Tongue (tissue), 2 donors: ENCODE data around the gene PCLO. TPM values are rescaled to one million over a fixed set of nuclear protein-coding genes. Genes with fewer than 3 reads are reported as not detected.

Experiments
- DNase-seq: peaks from one replicate; pipeline ENCODE4 v3.0.0-alpha.2; 2015
- total RNA-seq: library from RNA; depleted of rRNA; stranded (reverse); fragments of >200 nt; gene quantifications from one replicate; pipeline ENCODE4 v1.2.3, GENCODE V29; 2014

The PCLO gene
- total RNA-seq, 1 donor from 2014 or later, result 2.7 TPM

DNA sequence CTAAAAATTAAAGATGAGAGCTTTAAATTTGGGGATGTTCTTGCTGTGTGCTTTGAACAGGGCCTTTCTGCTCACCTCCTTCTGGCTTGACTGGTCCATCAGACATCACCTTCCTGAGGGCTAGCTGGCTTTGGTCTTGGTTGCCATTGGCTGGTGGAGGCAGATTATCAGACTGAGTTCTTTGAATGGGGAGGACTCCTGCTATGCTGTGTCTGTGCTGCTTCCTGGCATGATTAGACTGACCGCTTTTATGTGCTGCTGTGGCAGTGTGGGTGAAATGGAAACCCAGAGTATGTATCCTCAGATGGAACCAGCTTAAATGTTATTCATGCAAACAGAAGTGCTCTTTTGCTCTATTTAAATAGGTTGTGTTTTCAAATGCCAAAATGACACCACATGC, 341.6 kb downstream of the PCLO start:
- DNase-seq, result no peak

GRCh38 chr7:82818171-82818570, 344.5 kb downstream of the PCLO start:
- DNase-seq, result no peak

- DNase-seq, result no peak
Observed at GRCh38 chr7:82816272-82816671, 346.4 kb downstream of the PCLO start.

DNA sequence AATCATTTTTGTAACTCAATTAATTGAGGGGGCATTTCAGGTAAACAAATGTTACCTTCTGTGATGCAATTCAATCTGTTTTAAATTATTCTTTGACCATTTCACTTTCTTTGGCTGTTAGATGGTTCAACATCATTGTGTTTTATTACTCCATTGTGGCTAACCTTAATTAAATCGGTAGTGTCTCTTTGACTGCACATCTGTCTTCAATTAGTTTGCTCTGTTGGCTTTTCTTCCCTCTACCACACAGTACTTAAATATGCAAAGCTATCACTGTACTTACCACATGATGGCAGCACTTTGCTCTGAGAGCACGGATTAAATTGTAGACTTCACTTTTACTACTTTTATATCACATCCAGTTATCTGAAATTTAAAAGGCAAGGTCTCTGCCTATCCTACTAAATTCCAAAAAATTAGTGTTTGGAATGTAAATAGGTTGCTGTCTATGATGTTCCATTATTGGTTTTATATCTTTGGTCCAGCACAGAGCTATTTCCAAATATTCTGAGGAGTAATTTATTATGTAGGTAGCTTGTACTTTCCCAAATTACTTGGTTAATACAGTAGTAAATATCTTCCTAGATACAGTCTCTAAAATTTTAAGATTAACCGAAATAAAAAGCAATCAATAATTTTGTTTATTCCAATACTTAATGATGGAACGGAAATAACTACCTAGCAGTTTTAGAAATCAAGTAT, 352.0 kb downstream of the PCLO start:
- peak; percentile 67 for DNase-seq

GRCh38 chr7:82808633-82809032, 354.1 kb downstream of the PCLO start:
- no peak for DNase-seq

GRCh38 chr7:82805527-82805960, 357.1 kb downstream of the PCLO start:
- peak; percentile 9 for DNase-seq

- DNase-seq, result no peak
Observed at GRCh38 chr7:82803411-82803810, 359.3 kb downstream of the PCLO start.

DNA sequence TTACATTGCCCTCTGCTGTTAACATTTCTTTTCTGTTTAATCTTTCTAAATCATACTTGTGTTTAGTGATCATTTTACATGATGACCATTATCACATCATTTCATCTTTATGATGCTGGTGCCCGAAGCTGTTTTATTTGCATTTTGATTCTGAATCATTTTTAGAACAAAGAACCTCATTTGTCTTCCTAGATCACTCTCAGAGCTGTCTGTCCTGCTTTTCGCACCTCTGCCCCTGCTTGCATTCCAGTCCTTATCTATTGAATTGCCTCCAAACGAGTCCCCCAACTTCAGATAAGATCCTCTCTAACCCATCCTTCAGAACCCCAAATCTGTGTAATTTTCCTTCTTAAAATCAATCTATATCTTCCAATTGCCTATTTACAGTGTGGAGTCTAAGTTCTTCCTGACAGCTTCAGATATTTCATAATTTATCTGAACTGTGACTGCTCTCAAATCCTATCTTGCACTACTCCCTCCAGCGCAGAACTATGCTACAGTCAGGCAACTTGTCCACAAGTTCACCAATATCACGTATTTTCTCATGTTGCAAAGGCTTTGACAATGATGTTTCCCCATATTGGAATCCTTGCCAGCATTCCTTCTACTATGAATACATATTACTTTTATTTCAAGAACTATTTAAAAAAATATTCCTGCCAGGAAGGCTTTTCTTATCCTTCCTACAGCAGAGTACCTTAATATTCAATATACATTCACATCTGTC, 372.6 kb downstream of the PCLO start:
- no peak for DNase-seq

GRCh38 chr7:82778021-82778420, 384.7 kb downstream of the PCLO start:
- no peak for DNase-seq

DNA sequence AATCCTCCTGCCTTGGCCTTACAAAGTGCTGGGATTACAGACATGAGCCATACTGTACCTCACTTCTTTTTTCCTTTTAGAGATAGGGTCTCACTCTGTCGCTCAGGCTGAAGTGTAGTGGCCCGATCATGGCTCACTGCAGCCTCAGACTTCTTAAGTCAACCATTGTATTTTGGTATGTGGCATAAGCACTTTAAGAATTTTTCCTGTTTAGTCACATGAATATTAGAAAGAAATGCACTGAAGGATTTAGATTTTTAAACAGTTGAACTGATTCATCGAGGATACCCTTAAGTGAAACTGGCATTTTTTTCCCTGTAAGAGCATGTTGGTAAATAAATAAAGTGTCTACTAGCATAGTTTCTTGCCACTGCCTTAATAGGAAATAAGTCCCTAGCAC, 399.8 kb downstream of the PCLO start:
- no peak for DNase-seq

DNA sequence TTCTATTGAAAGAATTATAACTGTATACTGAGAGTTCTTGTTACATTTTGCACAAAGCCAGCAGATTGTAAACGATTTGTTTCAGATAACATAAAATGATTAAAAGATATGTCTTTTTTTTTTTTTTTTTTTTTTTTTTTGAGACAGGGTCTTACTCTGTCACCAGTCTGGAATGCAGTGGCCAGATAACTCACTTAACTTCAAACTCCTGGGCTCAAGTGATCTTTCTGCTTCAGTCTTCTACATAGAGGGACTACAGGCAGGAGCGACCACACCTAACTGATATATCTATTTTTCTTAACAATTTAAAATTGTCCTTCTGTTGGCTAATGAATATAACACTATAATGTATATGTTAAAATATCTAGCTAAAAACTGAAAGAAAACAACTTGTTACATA, 401.9 kb downstream of the PCLO start:
- no peak for DNase-seq

GRCh38 chr7:82760074-82760473, 402.6 kb downstream of the PCLO start:
- DNase-seq, result no peak

GRCh38 chr7:82755705-82756551, 406.8 kb downstream of the PCLO start:
- no peak for DNase-seq

DNA sequence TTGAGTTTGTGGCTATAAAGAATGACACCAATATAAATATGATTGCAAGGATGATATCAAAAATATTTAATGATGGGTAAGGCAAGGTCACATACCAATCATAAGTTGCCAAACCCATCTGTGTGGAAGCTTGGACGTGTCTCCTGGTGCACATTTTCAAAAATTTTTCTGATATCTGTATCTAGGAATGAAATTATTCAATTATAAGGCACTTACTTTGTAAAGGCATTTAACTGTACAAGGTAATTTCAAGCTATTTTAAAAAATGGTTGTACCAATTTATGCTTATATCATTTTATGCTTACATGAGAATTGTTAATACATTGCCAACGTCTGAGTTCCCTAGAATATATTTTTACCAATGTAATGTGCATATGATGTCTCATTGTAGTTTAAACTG, 412.7 kb downstream of the PCLO start:
- DNase-seq, result no peak

DNA sequence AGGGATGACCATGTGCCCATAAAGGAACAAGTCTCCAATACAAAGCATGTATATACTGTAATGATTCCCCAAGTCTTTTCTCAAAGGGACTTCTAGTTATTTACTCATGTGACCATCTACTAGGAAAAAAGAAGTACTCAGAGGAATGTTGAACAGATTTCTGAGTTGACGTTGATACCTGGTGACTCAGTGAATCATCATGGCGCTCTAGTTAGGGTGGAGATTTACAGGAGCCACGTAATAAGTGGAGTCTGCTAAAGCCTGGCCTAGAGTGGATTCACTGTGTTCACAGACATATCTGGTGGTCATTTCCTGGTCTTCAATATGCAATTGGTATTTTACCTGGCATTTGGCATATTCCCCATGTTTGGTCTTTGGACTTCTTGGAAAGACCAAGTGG, 416.9 kb downstream of the PCLO start:
- DNase-seq, result no peak

GRCh38 chr7:82745117-82745516, 417.6 kb downstream of the PCLO start:
- DNase-seq, result no peak

GRCh38 chr7:82742163-82742562, 420.5 kb downstream of the PCLO start:
- DNase-seq, result no peak

DNA sequence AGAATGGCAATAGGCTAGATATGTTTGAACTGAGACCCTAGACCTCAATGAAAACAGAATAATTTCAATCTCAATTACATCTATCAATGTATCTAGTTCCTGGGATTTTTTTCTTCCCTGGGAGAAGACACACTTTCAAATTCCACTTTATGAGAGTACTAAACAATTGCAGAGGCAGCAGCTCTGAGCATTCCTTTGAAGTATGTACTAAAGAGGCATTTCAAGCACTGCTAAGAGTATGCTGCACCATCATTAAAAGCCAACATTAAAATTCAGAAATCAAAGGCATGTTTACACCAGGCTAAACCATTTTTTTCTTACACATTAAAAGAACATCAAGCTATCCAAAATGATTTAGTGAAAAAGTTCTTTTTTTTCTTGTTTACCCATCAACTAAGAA, 421.2 kb downstream of the PCLO start:
- no peak for DNase-seq

GRCh38 chr7:82740246-82740848, 422.3 kb downstream of the PCLO start:
- peak; percentile 24 for DNase-seq

DNA sequence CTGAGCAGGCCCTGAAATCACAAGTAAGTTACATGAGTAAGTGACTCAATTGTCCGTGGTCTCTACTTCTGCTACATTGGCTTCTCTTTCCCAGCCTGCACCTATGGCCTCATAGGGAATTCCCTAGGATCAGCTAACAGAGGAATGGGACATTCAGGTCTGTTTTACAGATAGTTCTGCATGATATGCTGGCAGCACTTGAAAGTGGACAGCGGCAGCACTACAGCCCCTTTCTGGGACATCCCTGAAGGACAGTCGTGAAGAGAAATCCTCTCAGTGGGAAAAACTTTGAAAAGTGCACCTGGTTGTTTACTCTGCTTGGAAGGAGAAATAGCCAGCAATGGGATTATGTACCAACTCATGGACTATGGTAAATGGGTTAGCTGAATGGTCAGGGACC, 426.1 kb downstream of the PCLO start:
- no peak for DNase-seq

- DNase-seq, result no peak
Observed at GRCh38 chr7:82732677-82733076, 430.0 kb downstream of the PCLO start.

- peak; percentile 46 for DNase-seq
Observed at GRCh38 chr7:82729172-82730030, 433.3 kb downstream of the PCLO start.
